ENCODE measurements around the gene AK8. TPM values are rescaled to one million over a fixed set of nuclear protein-coding genes. Genes with fewer than 3 reads are reported as not detected.

AK8 gene
- polyA plus RNA-seq, 1 of the 3 experiments (the other 2 are of a cell fraction) = 0.77 TPM

DNA sequence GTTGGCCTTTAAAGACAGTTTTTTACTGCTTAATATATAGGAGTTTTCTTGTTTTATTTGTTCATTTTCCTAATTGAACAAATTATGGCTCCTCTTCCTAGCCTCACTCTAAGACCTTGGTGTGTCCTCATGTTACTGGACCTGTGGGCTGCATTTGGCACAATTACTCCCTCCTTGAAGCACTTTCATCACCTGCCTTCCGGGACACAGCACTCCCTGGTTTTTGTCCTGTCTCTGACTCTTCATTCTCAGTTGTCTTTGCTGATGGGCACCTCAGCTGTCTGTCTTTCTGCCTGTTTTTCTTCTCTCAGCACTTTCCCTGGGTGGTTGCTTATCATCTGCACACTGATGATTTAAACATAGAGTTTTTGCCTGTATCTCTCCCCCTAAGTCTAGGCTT is 194.2 kb downstream of the AK8 start:
- WGBS (ENCODE audit: low lambda C conversion rate) = 96% methylated on average over 1 of the region's 1 CpG

DNA sequence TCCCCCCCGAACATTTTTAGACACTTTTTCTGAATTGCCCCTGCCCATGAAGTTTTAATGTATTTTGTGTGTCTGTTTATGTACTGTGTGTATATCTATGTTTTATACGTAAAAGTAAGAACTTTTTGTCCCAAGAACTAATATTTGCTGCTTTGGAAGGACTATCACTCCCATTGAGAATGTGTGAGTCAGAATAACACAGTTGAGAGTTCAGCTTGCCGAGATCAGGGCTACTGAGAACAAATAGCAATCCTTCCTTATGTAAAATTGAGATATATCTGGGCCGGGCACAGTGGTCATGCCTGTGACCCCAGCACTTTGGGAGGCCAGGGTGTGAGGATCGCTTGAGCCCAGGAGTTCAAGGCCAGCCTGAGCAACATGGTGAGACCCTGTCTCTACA is 196.5 kb downstream of the AK8 start:
- TF ChIP-seq RFX5 (IDR thresholded peaks at IDR 0.05; ENCODE audit: low read length) = no peak
- TF ChIP-seq, protein P1, sequence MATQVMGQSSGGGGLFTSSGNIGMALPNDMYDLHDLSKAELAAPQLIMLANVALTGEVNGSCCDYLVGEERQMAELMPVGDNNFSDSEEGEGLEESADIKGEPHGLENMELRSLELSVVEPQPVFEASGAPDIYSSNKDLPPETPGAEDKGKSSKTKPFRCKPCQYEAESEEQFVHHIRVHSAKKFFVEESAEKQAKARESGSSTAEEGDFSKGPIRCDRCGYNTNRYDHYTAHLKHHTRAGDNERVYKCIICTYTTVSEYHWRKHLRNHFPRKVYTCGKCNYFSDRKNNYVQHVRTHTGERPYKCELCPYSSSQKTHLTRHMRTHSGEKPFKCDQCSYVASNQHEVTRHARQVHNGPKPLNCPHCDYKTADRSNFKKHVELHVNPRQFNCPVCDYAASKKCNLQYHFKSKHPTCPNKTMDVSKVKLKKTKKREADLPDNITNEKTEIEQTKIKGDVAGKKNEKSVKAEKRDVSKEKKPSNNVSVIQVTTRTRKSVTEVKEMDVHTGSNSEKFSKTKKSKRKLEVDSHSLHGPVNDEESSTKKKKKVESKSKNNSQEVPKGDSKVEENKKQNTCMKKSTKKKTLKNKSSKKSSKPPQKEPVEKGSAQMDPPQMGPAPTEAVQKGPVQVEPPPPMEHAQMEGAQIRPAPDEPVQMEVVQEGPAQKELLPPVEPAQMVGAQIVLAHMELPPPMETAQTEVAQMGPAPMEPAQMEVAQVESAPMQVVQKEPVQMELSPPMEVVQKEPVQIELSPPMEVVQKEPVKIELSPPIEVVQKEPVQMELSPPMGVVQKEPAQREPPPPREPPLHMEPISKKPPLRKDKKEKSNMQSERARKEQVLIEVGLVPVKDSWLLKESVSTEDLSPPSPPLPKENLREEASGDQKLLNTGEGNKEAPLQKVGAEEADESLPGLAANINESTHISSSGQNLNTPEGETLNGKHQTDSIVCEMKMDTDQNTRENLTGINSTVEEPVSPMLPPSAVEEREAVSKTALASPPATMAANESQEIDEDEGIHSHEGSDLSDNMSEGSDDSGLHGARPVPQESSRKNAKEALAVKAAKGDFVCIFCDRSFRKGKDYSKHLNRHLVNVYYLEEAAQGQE (IDR thresholded peaks at IDR 0.05; ENCODE audit: low read depth, low read length) = no peak
- no peaks in the 10 kb centered on the region for H3K27me3 ChIP-seq (ENCODE audit: insufficient read depth)
- WGBS (ENCODE audit: low lambda C conversion rate) = 85% methylated on average over 5 of the region's 5 CpGs
- no peak overlapping the region for H3K4me3 ChIP-seq (ENCODE audit: low read depth in 2 of 2, low read length in 1 of 2)
- no peak for DNase-seq
- H3K27ac ChIP-seq (ENCODE audit: low read depth in 2 of 2, low read length in 1 of 2) = no peak overlapping the region
- H3K36me3 ChIP-seq (replicated peaks in 1 of 2; ENCODE audit: control insufficient read depth in 1 of 2, insufficient read depth in 2 of 2, low read length in 1 of 2) = peaks cover 66 to 76% of the 10 kb centered on the region in 2 experiments
- no peak overlapping the region for H2AFZ ChIP-seq (ENCODE audit: low read depth)
- peaks cover 92% of the 10 kb centered on the region for H3K79me2 ChIP-seq (ENCODE audit: insufficient read depth)
- H3K4me2 ChIP-seq = no peak overlapping the region
- POLR2A ChIA-PET = no interaction called here
- no peaks in the 10 kb centered on the region for H3F3A ChIP-seq (replicated peaks; ENCODE audit: insufficient read depth)
- H3K9me2 ChIP-seq = no peaks in the 10 kb centered on the region
- H3K9me3 ChIP-seq = no peaks in the 10 kb centered on the region
- H4K20me1 ChIP-seq (ENCODE audit: insufficient read depth) = peaks cover 67% of the 10 kb centered on the region
- H3K4me1 ChIP-seq (ENCODE audit: control insufficient read depth in 1 of 2, insufficient read depth in 2 of 2, low read depth in 1 of 2, low read length in 1 of 2) = no peaks in the 10 kb centered on the region
- CTCF ChIA-PET = interaction anchor here (0.7 kb wide), 1 partner anchor 31 kb away, joined by 4 read pairs; no protein-coding TSS in a partner anchor
- no peak overlapping the region for H3K9ac ChIP-seq

More for the DNA sequence above, 194.2 kb downstream of the AK8 start:
- Histone ChIP-seq H3K4me2 (no peak overlapping the region), H2AFZ (ENCODE audit: low read depth) (no peak overlapping the region), H3K4me1 (ENCODE audit: control insufficient read depth in 1 of 2, insufficient read depth in 2 of 2, low read depth in 1 of 2, low read length in 1 of 2) (no peaks in the 10 kb centered on the region), H3K9ac (no peak overlapping the region), H3K79me2 (ENCODE audit: insufficient read depth) (peaks cover 78% of the 10 kb centered on the region), H3K9me2 (no peaks in the 10 kb centered on the region), H3K36me3 (replicated peaks in 1 of 2; ENCODE audit: control insufficient read depth in 1 of 2, insufficient read depth in 2 of 2, low read length in 1 of 2) (peaks cover 74 to 83% of the 10 kb centered on the region in 2 experiments), H3K27ac (ENCODE audit: low read depth in 2 of 2, low read length in 1 of 2) (no peak overlapping the region), H4K20me1 (ENCODE audit: insufficient read depth) (peaks cover 48% of the 10 kb centered on the region), H3K9me3 (no peaks in the 10 kb centered on the region), H3F3A (replicated peaks; ENCODE audit: insufficient read depth) (peaks cover 3% of the 10 kb centered on the region), H3K27me3 (ENCODE audit: insufficient read depth) (no peaks in the 10 kb centered on the region), H3K4me3 (ENCODE audit: low read depth in 2 of 2, low read length in 1 of 2) (no peak overlapping the region)
- POLR2A ChIA-PET = no interaction called here
- TF ChIP-seq SIN3A (IDR thresholded peaks at IDR 0.05; ENCODE audit: borderline replicate concordance, low read depth, low read length) = no peak
- TF ChIP-seq, protein P2, sequence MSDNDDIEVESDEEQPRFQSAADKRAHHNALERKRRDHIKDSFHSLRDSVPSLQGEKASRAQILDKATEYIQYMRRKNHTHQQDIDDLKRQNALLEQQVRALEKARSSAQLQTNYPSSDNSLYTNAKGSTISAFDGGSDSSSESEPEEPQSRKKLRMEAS (IDR thresholded peaks at IDR 0.05; ENCODE audit: low read depth) = no peak
- TF ChIP-seq, protein P3, sequence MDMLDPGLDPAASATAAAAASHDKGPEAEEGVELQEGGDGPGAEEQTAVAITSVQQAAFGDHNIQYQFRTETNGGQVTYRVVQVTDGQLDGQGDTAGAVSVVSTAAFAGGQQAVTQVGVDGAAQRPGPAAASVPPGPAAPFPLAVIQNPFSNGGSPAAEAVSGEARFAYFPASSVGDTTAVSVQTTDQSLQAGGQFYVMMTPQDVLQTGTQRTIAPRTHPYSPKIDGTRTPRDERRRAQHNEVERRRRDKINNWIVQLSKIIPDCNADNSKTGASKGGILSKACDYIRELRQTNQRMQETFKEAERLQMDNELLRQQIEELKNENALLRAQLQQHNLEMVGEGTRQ (IDR thresholded peaks at IDR 0.05; ENCODE audit: borderline replicate concordance, low read depth, low read length) = no peak
- TF ChIP-seq, protein P4, sequence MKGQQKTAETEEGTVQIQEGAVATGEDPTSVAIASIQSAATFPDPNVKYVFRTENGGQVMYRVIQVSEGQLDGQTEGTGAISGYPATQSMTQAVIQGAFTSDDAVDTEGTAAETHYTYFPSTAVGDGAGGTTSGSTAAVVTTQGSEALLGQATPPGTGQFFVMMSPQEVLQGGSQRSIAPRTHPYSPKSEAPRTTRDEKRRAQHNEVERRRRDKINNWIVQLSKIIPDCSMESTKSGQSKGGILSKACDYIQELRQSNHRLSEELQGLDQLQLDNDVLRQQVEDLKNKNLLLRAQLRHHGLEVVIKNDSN (IDR thresholded peaks at IDR 0.05; ENCODE audit: borderline replicate concordance, low read depth) = no peak
- no peak for DNase-seq
- CTCF ChIA-PET = no interaction called here
